Ovary (tissue), 9 donors: ENCODE data around the gene IDH2. TPM values are rescaled to one million over a fixed set of nuclear protein-coding genes. Genes with fewer than 3 reads are reported as not detected.
"Not testable (repeated sequence)": the region's sequence is repeated elsewhere in the genome, so short reads cannot be mapped to it uniquely, and the experiment has no call there.

Experiments
- DNase-seq, 5 donors: peaks; one replicate each; pipeline ENCODE4 v3.0.0-alpha.2; 2019 to 2020
- H3K27ac ChIP-seq, 2 donors: fragments of 200-600 bp; one replicate each; pipeline versions ENCODE4 v1.5.1 to v1.8.0; 2019 to 2022
- H3K27me3 ChIP-seq: fragments of 200-600 bp; one replicate; pipeline ENCODE4 v1.8.0; 2022
- H3K36me3 ChIP-seq: fragments of 200-600 bp; sonication (generic); one replicate; pipeline ENCODE4 v1.5.1; 2019
- H3K4me1 ChIP-seq: one replicate; pipeline ENCODE4 v1.8.1; 2013; ENCODE audit warnings: mild to moderate bottlenecking, moderate library complexity; ENCODE audit not compliant: insufficient read depth
- H3K4me3 ChIP-seq: fragments of 200-600 bp; sonication (generic); one replicate; pipeline ENCODE4 v1.5.1; 2017
- H3K9me3 ChIP-seq, 2 donors: fragments of 200-600 bp in 1 of 2; sonication (generic) in 1 of 2; one replicate each; pipeline versions ENCODE4 v1.5.1 to v1.8.1; 2013 to 2019; ENCODE audit warnings: mild to moderate bottlenecking in 1 of 2, moderate library complexity in 1 of 2
- EP300 ChIP-seq: sonication (generic); formaldehyde crosslinking; IDR thresholded peaks from one replicate; pipeline ENCODE4 v1.6.1; 2017; ENCODE audit warnings: antibody characterized with exemption
- POLR2A ChIP-seq: fragments of 450-650 bp; IDR thresholded peaks from one replicate; pipeline ENCODE4 v1.6.1; 2017; ENCODE audit warnings: antibody characterized with exemption, mild to moderate bottlenecking, moderate library complexity
- WGBS, 3 donors: extraction: QIAGEN DNeasy Blood & Tissue Kit in 1 of 3; methylation state at CpG; one replicate each; pipeline versions ENCODE4 v1.1.5 to v1.1.7; 2013 to 2017; 5-methylcytosine and 5-hydroxymethylcytosine counted together
- intact Hi-C, 4 donors: fragments of 100-400 bp; cut with DNase I; formaldehyde crosslinking; loops; one replicate each; pipeline versions ENCODE4 v1.11.0 to v1.15.1; 2022 to 2023
- polyA plus RNA-seq, 2 donors: library from polyadenylated mRNA; stranded (reverse); fragments of 200-250 nt in 1 of 2; fragments of 350-450 nt in 1 of 2; fragmentation: Illumina TruSeq in 1 of 2; extraction: RNeasy Lipid Tissue Mini Kit (QIAGEN cat#74804) in 1 of 2; gene quantifications; one replicate each; pipeline ENCODE4 v1.2.3, GENCODE V29; 2013 to 2014
- total RNA-seq, 7 donors: library from RNA; depleted of rRNA in 2 of 7; stranded (reverse); fragments of >200 nt in 2 of 7; fragmentation: NEBNext Ultra II Directional in 3 of 7; extraction: Animal tissue kit (Norgen Biotek cat#: 25700) in 3 of 7; gene quantifications; one replicate each; pipeline versions ENCODE4 v1.1.0 to v1.2.4, GENCODE V29; 2016 to 2023
- TF ChIP-seq, protein P1 (sequence below), 3 donors: fragments of 450-650 bp in 2 of 3; fragments of 200-600 bp in 1 of 3; IDR thresholded peaks; one replicate each; pipeline versions ENCODE4 v1.5.1 to v1.8.0; 2016 to 2022; ENCODE audit warnings: antibody characterized with exemption in 3 of 3, mild to moderate bottlenecking in 1 of 3
- donor health status: DM: no; HTN: no; CAD: no; lungs with moderate emphysema.
- donor health status: DM: no; HTN: no; CAD: no.
- donor health status: Bipolar disorder and iron deficiency.
- donor health status: DM: yes; HTN: yes; CAD: no.
- donor health status: DM: no; HTN: no; CAD: no.
- donor health status: DM: yes; HTN: yes; CAD: no.

Gene IDH2
- total and polyA plus RNA-seq, 9 donors: 13.7 to 44.6 (median 25.4) TPM

DNA sequence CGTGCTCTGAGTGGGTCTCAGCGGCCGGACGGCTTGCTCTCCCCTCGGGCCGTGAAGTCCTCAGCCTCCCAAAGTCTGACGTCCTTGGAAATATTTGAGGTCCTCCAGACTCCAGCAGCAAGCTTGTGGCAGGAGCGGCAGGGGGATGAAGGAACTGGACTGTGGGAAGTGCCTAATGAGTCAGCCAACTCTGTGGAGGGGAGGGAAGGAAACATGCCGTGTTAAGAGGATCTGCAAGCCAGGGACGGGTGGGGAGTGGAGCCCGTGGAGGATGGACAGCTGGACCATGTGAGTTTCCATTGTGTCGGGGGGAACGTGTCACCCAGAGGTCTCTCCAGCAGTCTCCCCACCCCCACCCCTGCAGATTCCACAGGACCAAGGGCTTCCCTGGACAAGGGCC, 39.4 kb upstream of the IDH2 start:
- H3K4me1 ChIP-seq: peaks cover 1% of the 10 kb centered on the region
- intact Hi-C loops: loop anchor here in 1 of 4 donors (10.0 kb wide), 1 partner anchor 1557 kb away; no protein-coding TSS in a partner anchor
- no peak for DNase-seq
- no peak for TF ChIP-seq EP300
- TF ChIP-seq POLR2A: no peak
- TF ChIP-seq, protein P1, sequence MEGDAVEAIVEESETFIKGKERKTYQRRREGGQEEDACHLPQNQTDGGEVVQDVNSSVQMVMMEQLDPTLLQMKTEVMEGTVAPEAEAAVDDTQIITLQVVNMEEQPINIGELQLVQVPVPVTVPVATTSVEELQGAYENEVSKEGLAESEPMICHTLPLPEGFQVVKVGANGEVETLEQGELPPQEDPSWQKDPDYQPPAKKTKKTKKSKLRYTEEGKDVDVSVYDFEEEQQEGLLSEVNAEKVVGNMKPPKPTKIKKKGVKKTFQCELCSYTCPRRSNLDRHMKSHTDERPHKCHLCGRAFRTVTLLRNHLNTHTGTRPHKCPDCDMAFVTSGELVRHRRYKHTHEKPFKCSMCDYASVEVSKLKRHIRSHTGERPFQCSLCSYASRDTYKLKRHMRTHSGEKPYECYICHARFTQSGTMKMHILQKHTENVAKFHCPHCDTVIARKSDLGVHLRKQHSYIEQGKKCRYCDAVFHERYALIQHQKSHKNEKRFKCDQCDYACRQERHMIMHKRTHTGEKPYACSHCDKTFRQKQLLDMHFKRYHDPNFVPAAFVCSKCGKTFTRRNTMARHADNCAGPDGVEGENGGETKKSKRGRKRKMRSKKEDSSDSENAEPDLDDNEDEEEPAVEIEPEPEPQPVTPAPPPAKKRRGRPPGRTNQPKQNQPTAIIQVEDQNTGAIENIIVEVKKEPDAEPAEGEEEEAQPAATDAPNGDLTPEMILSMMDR (IDR thresholded peaks at IDR 0.05): no peak
- no peak overlapping the region for H3K27ac ChIP-seq
- no peak overlapping the region for H3K4me3 ChIP-seq
- WGBS, 3 donors: 29 to 48% (median 37%) methylated on average over 13 of the region's 13 CpGs
- H3K9me3 ChIP-seq: no peaks in the 10 kb centered on the region
- H3K36me3 ChIP-seq: no peaks in the 10 kb centered on the region
- H3K27me3 ChIP-seq: no peaks in the 10 kb centered on the region

DNA sequence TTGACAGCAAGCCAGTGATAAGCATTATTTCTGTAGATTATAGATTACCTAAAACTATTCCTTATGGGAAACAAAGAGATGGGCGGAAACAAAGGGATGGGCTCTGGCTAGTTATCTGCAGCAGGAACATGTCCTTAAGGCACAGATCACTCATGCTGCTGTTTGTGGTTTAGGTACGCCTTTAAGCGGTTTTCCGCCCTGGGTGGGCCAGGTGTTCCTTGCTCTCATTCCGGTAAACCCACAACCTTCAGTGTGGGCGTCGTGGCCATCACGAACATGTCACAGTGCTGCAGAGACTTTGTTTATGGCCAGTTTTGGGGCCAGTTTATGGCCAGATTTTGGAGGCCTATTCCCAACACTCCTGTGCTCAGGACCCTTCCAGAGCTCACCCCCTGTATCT, 37.3 kb upstream of the IDH2 start:
- H3K4me1 ChIP-seq, H3K9me3 ChIP-seq, H3K36me3 ChIP-seq, H3K27ac ChIP-seq, H3K4me3 ChIP-seq, H3K27me3 ChIP-seq, DNase-seq, intact Hi-C loops: not testable (repeated sequence)
- WGBS, 3 donors: 91 to 95% (median 93%) methylated on average over 8 of the region's 8 CpGs

DNA sequence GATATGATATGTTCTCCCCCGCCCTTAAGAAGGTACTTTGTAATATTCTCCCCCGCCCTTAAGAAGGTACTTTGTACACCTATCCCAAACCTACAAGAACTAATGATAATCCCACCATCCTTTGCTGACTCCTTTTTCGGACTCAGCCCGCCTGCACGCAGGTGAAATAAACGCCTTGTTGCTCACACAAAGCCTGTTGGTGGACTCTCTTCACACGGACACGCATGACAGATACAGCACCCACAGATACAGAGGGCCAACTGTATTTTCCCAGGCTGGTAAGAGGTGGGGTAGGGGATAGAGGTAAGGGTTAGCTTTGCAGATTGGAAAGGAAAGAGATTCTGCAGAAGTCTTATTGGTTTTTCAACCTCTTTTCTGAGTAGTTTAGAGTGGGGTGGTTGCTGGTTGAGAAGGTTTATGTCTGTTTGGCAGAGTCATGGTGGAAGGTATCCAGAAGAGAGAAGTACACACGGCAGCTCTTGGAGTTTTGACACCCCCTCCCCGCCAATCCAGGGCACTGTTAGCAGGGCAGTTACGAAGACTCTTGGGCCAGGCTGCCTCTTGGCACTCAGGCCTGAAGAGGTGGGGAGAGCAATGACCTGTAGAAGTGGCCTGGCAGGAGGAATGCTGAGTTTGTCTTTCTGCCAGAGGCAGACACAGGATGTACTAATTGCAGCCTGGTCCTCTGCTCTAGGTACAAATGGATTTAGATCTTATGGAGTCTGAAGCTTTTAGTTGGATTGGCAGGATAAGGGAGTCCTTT, 36.0 kb upstream of the IDH2 start:
- intact Hi-C loops: no loop called here
- Histone ChIP-seq H3K36me3 (no peaks in the 10 kb centered on the region), H3K4me3 (no peak overlapping the region), H3K27ac (no peak overlapping the region), H3K27me3 (no peaks in the 10 kb centered on the region), H3K9me3 (no peaks in the 10 kb centered on the region), H3K4me1 (peaks cover under 1% of the 10 kb centered on the region)
- DNase-seq: no peak
- 87 to 88% (median 87%) methylated on average over 11 of the region's 11 CpGs for WGBS, 3 donors
- TF ChIP-seq, protein P1 (IDR thresholded peaks at IDR 0.05): no peak
- no peak for TF ChIP-seq EP300
- no peak for TF ChIP-seq POLR2A

DNA sequence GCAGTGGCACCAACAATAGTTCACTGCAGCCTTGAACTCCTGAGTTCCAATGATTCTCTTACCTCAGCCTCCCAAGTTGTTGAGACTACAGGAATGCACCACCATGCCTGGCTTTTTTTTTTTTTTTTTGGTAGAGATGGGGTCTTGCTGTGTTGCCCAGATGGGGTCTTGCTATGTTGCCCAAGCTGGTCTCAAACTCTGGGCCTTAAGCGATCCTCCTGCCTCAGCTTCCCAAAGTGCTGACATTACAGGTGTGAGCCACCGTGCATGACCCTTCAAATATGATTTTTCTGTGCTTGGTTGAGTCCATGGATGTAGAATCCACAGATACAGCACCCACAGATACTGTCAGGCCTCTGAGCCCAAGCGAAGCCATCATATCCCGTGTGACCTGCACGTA, 30.2 kb upstream of the IDH2 start:
- no peak for DNase-seq
- TF ChIP-seq, protein P1 (IDR thresholded peaks at IDR 0.05): no peak
- TF ChIP-seq POLR2A: no peak
- no peak for TF ChIP-seq EP300
- no peak overlapping the region for H3K27ac ChIP-seq
- intact Hi-C loops: no loop called here
- H3K4me3 ChIP-seq: no peak overlapping the region
- H3K9me3 ChIP-seq: no peaks in the 10 kb centered on the region
- no peaks in the 10 kb centered on the region for H3K4me1 ChIP-seq
- no peaks in the 10 kb centered on the region for H3K36me3 ChIP-seq
- 89 to 93% (median 91%) methylated on average over 5 of the region's 5 CpGs for WGBS, 3 donors
- no peaks in the 10 kb centered on the region for H3K27me3 ChIP-seq

DNA sequence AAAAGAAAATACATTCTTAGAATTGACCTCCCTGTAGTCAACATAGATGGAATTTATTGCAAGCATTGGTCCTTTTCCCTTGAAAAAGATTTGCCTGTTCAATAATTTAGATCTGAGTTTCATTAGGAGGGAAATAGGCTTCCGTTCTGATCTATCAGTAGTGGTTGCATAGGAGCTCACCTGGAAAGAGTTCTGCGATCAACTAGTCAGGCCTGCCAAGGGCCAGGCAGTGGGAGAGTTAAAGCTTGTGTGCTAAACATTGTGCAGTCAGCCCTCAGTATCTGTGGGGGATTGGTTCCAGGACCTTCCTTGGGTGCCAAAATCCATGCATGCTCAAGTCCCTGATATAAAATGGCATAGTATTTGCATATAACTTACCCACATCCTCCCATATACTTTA, 29.6 kb upstream of the IDH2 start:
- no peaks in the 10 kb centered on the region for H3K4me1 ChIP-seq
- DNase-seq: no peak
- TF ChIP-seq EP300 (no peak), POLR2A (no peak)
- TF ChIP-seq, protein P1 (IDR thresholded peaks at IDR 0.05): no peak
- no peak overlapping the region for H3K27ac ChIP-seq
- H3K36me3 ChIP-seq: no peaks in the 10 kb centered on the region
- H3K27me3 ChIP-seq: no peaks in the 10 kb centered on the region
- intact Hi-C loops: no loop called here
- 87 to 97% (median 90%) methylated on average over 2 of the region's 2 CpGs for WGBS, 3 donors
- H3K9me3 ChIP-seq: no peaks in the 10 kb centered on the region
- H3K4me3 ChIP-seq: no peak overlapping the region
